ENCODE results near the gene PDCD1.

PDCD1 gene

DNA sequence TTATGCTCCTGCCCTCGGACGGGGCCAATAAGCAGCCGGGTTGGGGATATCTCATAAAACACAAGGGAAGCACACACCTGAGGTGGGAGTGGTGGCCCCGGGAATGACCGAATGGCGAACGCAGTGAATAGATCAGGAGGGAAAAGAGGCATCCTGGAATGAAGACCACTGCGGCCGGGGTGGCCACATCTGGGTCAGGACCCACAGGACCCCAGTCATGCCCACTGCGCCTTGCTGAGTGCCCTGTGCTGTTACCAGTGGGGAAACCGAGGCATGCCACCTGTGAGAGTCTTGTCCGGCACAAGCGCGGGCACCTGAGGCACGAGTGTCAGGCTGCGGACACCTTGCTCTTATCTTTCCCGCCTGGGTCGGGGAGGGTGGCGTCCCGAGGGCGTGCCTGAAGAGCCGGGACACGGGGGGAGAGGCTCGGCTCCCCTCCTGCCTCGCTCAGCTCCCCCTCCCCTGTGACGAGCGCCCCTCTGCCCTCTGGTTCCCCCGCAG lies 1.6 kb downstream of the PDCD1 start:
- TF ChIP-seq, protein P1, sequence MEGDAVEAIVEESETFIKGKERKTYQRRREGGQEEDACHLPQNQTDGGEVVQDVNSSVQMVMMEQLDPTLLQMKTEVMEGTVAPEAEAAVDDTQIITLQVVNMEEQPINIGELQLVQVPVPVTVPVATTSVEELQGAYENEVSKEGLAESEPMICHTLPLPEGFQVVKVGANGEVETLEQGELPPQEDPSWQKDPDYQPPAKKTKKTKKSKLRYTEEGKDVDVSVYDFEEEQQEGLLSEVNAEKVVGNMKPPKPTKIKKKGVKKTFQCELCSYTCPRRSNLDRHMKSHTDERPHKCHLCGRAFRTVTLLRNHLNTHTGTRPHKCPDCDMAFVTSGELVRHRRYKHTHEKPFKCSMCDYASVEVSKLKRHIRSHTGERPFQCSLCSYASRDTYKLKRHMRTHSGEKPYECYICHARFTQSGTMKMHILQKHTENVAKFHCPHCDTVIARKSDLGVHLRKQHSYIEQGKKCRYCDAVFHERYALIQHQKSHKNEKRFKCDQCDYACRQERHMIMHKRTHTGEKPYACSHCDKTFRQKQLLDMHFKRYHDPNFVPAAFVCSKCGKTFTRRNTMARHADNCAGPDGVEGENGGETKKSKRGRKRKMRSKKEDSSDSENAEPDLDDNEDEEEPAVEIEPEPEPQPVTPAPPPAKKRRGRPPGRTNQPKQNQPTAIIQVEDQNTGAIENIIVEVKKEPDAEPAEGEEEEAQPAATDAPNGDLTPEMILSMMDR (conservative IDR thresholded peaks at IDR 0.05; ENCODE audit: control insufficient read depth, insufficient read depth, low read depth, low read length) = no peak
- no peak overlapping the region for H3K4me3 ChIP-seq (ENCODE audit: control insufficient read depth, low read depth, low read length)
- DNase-seq (ENCODE audit: low read depth) = no peak

DNA sequence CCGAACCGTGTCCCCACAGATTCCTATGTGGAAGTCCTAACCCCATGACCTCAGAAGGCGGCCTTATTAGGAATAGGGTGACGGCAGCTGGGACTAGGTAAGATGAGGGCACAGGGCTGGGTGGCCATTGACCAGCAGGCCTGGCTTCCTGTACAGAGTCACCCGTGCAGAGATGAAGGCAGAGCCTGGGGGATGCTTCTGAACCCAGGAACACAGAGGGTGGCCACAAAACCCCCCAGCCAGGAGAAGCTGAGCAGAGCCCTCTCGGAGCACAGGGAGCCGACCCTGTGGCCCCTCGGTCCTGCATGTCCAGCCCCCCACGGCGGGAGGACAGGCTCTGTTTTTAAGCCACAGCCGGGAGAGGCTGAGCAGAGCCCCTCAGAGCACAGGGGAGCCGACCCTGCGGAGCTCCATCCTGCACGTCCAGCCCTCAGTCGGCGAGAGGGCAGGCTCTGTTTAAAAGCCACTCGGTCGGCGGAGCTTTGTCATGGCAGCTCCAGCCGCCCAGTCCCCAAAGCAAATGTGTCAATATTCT lies 2.7 kb downstream of the PDCD1 start:
- no peak for DNase-seq (ENCODE audit: low read depth)
- TF ChIP-seq, protein P1 (conservative IDR thresholded peaks at IDR 0.05; ENCODE audit: control insufficient read depth, insufficient read depth, low read depth, low read length) = no peak
- no peak overlapping the region for H3K4me3 ChIP-seq (ENCODE audit: control insufficient read depth, low read depth, low read length)

DNA sequence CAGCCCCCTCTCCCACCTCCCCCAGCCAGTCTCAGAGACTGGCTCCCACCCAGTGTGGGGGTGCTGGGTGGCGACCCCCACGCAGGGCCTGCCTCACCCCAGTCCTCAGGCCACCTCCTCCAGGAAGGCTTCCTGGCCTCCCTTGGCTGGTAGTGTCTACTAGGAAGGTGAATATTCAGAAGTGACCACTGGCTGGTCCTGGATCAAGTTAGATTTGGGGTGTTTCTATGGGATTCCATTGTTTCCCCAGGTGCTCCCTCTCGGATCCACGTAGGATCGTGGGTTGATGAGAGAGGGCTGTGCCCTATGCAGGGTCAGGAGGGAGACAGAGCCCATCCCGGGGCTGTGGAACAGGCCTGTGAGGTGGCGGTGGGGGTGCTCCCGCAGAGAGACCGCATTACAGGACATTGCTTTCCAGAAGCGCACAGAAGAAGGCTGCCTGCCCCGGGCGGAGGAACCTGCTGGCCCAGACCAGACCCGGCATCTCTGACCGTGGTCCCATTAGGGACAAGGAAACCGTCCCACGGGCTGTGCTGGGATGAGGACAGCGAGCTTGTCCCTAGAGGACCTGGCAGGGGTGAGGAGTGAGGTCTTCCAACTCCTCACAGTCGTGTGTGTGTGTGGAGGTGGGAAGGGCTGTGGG lies 3.3 kb downstream of the PDCD1 start:
- no peak overlapping the region for H3K4me3 ChIP-seq (ENCODE audit: control insufficient read depth, low read depth, low read length)
- DNase-seq (ENCODE audit: low read depth) = no peak
- TF ChIP-seq, protein P1 (conservative IDR thresholded peaks at IDR 0.05; ENCODE audit: control insufficient read depth, insufficient read depth, low read depth, low read length) = no peak

DNA sequence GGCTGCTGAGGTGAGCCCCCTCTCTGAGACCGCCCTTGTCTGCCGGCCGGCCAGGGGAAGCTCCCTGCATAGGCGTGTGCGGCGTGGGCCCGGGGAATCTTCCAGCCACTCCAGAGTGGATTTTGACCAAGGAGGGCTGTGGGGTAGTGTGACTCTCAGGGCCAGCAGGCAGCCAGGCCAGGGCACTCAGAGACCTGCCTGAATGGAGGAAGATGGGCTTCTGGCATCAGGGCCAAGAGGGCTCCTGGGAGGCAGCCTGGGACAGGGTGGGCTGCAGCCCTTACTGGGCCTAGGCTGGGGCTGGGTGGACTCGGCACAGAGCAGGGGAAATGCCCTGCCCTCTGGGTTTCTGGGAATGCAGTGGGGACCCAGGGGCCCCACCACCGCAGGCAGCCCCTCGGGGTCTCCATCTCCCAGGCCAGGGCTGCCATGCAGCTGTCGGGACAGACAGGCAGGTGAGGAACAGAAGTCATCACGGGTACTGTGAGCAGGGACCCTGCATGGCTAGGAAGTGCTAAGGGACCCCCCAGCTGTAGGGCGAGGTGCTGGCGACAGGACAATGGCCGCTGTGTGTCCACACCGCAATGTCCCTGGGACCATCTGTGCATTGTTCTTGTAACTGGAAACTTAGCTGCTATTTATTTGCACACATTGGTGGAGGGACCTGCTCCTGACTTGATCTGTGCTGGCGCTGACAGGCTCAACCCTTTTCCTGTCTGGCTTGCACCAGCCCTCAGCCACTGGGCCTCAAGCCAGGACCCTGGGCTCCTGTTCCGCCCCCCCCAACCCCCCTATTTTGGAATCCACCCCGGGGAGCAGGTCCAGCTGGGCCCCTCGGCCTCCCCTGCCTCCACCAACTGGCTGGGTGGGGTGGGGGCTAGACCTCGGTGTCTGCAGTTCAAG lies 4.1 kb downstream of the PDCD1 start:
- no peak for DNase-seq (ENCODE audit: low read depth)
- TF ChIP-seq, protein P1 (conservative IDR thresholded peaks at IDR 0.05; ENCODE audit: control insufficient read depth, insufficient read depth, low read depth, low read length) = no peak
- no peak overlapping the region for H3K4me3 ChIP-seq (ENCODE audit: control insufficient read depth, low read depth, low read length)

DNA sequence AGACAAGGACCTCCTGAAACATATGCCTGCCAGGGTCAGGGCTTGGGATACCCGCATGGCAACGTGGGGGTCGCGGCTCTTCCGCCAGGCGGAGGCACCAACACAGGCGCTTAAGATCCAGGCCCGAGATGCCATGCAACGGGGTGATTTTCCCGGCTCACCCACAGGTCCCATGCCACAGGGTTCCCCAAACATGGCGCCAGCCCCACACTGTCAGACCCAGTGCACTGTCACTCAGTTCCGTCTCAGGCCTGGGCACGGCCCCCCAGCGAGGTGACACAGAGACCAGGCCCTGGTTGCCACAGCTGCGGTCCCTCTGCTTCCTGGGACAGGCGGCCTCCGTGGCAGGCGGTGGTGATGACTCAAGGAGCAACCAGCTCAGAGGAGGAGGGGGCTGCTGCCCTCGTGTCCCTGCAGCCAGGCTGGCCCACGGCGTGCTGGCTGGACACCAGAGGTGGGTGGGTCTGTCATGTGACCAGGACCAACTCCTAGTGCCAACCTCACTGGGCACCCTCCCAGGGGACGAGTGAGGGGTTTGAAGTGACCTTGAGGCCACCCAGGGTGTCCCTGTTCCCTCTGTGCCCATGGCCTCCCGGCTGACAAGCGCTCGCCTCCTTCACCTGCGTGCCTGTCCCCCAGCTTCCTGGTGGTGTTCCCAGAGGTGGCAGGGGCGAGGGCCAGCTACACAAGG lies 4.9 kb downstream of the PDCD1 start:
- DNase-seq (ENCODE audit: low read depth) = no peak
- TF ChIP-seq, protein P1 (conservative IDR thresholded peaks at IDR 0.05; ENCODE audit: control insufficient read depth, insufficient read depth, low read depth, low read length) = no peak
- H3K4me3 ChIP-seq (ENCODE audit: control insufficient read depth, low read depth, low read length) = no peak overlapping the region

DNA sequence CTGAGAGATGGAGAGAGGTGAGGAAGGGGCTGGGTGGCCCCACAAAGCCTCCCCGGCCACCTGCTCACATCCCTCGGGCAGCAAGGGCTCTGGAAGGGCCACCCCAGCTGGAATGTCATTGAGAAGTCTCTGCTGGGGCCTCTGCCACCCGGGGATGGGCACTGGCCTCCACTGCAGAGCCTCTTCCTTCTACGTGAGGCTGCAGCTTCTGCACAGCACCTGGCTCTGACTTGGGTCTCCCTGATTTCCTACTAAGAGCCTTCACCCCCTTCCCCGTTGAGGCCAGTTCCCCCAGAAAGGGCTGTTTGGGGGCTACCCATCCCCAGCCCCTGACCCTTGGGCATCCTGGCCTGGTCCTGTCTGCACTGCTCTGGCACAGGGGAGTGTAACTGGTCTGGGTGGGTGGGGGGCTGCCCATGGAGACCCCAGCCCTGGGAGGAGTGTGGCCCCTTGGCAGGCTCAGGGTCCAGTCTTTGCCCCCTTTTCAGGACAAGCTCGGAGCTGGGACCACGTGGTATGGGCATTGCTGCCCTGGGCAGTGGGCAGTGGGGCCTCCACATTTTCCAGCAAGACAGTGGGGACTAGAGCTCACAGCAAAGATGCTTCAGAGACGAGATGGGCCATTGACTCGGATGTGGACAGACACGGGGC lies 5.6 kb downstream of the PDCD1 start:
- no peak overlapping the region for H3K4me3 ChIP-seq (ENCODE audit: control insufficient read depth, low read depth, low read length)
- TF ChIP-seq, protein P1 (conservative IDR thresholded peaks at IDR 0.05; ENCODE audit: control insufficient read depth, insufficient read depth, low read depth, low read length) = no peak
- DNase-seq (ENCODE audit: low read depth) = no peak

All from fibroblast of mammary gland (primary cell).